A673 (cell line): ENCODE measurements around the gene SGCA. TPM values are rescaled to one million over a fixed set of nuclear protein-coding genes. Genes with fewer than 3 reads are reported as not detected.

Experiments
- BruUV-seq: library from RNA; stranded (reverse); fragments of 400-500 nt; replicated peaks from 2 replicates; lab custom pipeline; 2021; lab: Mats Ljungman, UMichigan
- CTCF ChIA-PET: fragments of 300-600 bp; sonication (Branson Sonifier 250); formaldehyde crosslinking; loops from one replicate; lab custom pipeline; 2022; ENCODE audit warnings: antibody characterized with exemption; lab: Charles Lee
- POLR2A ChIA-PET: fragments of 300-600 bp; sonication (Branson Sonifier 250); formaldehyde crosslinking; loops from one replicate; lab custom pipeline; 2022; ENCODE audit warnings: antibody characterized with exemption; ENCODE audit not compliant: low non-redundant PET; lab: Charles Lee
- DNase-seq: peaks from one replicate; pipeline ENCODE4 v3.0.0-alpha.2; 2015; ENCODE audit warnings: low spot score
- H3K27ac ChIP-seq: fragments of 200-600 bp; sonication (generic); 2 replicates; pipeline ENCODE4 v1.5.1; 2016; ENCODE audit warnings: mixed run types, low read depth, mild to moderate bottlenecking, mixed read lengths, antibody characterized with exemption, low read length; ENCODE audit not compliant: poor library complexity, severe bottlenecking
- H3K27me3 ChIP-seq: fragments of 200-600 bp; sonication (generic); replicated peaks from 2 replicates; pipeline ENCODE4 v1.6.1; 2017; ENCODE audit warnings: mixed run types, low read depth, mild to moderate bottlenecking, mixed read lengths, antibody characterized with exemption, low read length; ENCODE audit not compliant: insufficient read depth, poor library complexity
- H3K36me3 ChIP-seq: fragments of 200-600 bp; sonication (generic); 2 replicates; pipeline ENCODE4 v1.6.1; 2016; ENCODE audit warnings: mixed run types, mild to moderate bottlenecking, mixed read lengths, antibody characterized with exemption, low read length; ENCODE audit not compliant: insufficient read depth, poor library complexity, severe bottlenecking
- H3K4me1 ChIP-seq: fragments of 200-600 bp; sonication (generic); 2 replicates; pipeline ENCODE4 v1.6.1; 2017; ENCODE audit warnings: mixed run types, mild to moderate bottlenecking, mixed read lengths, antibody characterized with exemption, low read length; ENCODE audit not compliant: insufficient read depth, poor library complexity, severe bottlenecking
- H3K4me3 ChIP-seq: fragments of 200-600 bp; sonication (generic); 2 replicates; pipeline ENCODE4 v1.5.1; 2016; ENCODE audit warnings: low read depth, mixed run types, mild to moderate bottlenecking, mixed read lengths, low read length; ENCODE audit not compliant: poor library complexity, severe bottlenecking
- H3K9me3 ChIP-seq: fragments of 200-600 bp; sonication (generic); 2 replicates; pipeline ENCODE4 v1.6.1; 2016; ENCODE audit warnings: mixed run types, low read depth, mild to moderate bottlenecking, mixed read lengths, antibody characterized with exemption, low read length; ENCODE audit not compliant: poor library complexity, severe bottlenecking
- CTCF ChIP-seq: fragments of 300-800, 200-600 bp; sonication (generic); conservative IDR thresholded peaks from 2 replicates; pipeline ENCODE4 v1.5.1; 2017; ENCODE audit warnings: low read depth, mild to moderate bottlenecking, antibody characterized with exemption, low read length, moderate library complexity, mixed read lengths
- EZH2 ChIP-seq: fragments of 200-600 bp; sonication (generic); IDR thresholded peaks from 2 replicates; pipeline ENCODE4 v1.6.1; 2017; ENCODE audit warnings: borderline replicate concordance, low read depth, mild to moderate bottlenecking, mixed read lengths, antibody characterized with exemption, low read length; ENCODE audit not compliant: poor library complexity, severe bottlenecking
- intact Hi-C: fragments of 100-400 bp; cut with micrococcal nuclease; formaldehyde crosslinking; loops from one replicate; pipeline ENCODE4 v1.10.0; 2022; ENCODE audit not compliant: unreplicated experiment
- total RNA-seq: library from RNA; stranded (reverse); gene quantifications from 2 replicates; pipeline ENCODE4 v1.2.3, GENCODE V29; 2021

Gene SGCA
- total RNA-seq, 1 experiment from 2014 or later = not detected

GRCh38 chr17:50177476-50177875 lies 11.7 kb downstream of the SGCA start:
- TF ChIP-seq CTCF (no peak), EZH2 (no peak)
- CTCF ChIA-PET = interaction anchor here (0.7 kb wide), 1 partner anchor 54 kb away, joined by 3 read pairs; no protein-coding TSS in a partner anchor
- no peaks in the 10 kb centered on the region for H3K9me3 ChIP-seq
- H3K27me3 ChIP-seq = no peaks in the 10 kb centered on the region
- POLR2A ChIA-PET = no interaction called here
- BruUV-seq = no TSS peak
- peaks cover 3% of the 10 kb centered on the region for H3K4me1 ChIP-seq
- DNase-seq = no peak
- no peak overlapping the region for H3K4me3 ChIP-seq
- intact Hi-C loops = no loop called here
- H3K27ac ChIP-seq = no peak overlapping the region
- no peaks in the 10 kb centered on the region for H3K36me3 ChIP-seq

GRCh38 chr17:50177983-50178834 lies 12.4 kb downstream of the SGCA start:
- POLR2A ChIA-PET = no interaction called here
- Histone ChIP-seq H3K4me3 (no peak overlapping the region), H3K36me3 (no peaks in the 10 kb centered on the region), H3K27me3 (no peaks in the 10 kb centered on the region), H3K27ac (no peak overlapping the region), H3K9me3 (no peaks in the 10 kb centered on the region), H3K4me1 (peaks cover 3% of the 10 kb centered on the region)
- CTCF ChIA-PET = interaction anchor here (0.7 kb wide), 1 partner anchor 55 kb away, joined by 3 read pairs; no protein-coding TSS in a partner anchor
- peak; percentile 57 for DNase-seq
- TF ChIP-seq EZH2 (no peak), CTCF (peak; percentile 57)
- no TSS peak for BruUV-seq
- intact Hi-C loops = no loop called here

GRCh38 chr17:50180111-50180510 lies 14.3 kb downstream of the SGCA start:
- Histone ChIP-seq H3K4me1 (peaks cover 3% of the 10 kb centered on the region), H3K4me3 (no peak overlapping the region), H3K27ac (no peak overlapping the region), H3K9me3 (no peaks in the 10 kb centered on the region), H3K36me3 (no peaks in the 10 kb centered on the region), H3K27me3 (no peaks in the 10 kb centered on the region)
- ChIA-PET POLR2A (no interaction called here), CTCF (no interaction called here)
- BruUV-seq = no TSS peak
- intact Hi-C loops = no loop called here
- DNase-seq = no peak
- TF ChIP-seq EZH2 (no peak), CTCF (no peak)
